ENCODE results near the gene OTUD3. TPM values are rescaled to one million over a fixed set of nuclear protein-coding genes. Genes with fewer than 3 reads are reported as not detected.
A peak's percentile ranks its signal among the peaks of the same experiment; 100 is the strongest.

The OTUD3 gene
- total and polyA plus RNA-seq, 2 of the 4 experiments (the other 2 are of a cell fraction) = 2.9 to 3.1 TPM

DNA sequence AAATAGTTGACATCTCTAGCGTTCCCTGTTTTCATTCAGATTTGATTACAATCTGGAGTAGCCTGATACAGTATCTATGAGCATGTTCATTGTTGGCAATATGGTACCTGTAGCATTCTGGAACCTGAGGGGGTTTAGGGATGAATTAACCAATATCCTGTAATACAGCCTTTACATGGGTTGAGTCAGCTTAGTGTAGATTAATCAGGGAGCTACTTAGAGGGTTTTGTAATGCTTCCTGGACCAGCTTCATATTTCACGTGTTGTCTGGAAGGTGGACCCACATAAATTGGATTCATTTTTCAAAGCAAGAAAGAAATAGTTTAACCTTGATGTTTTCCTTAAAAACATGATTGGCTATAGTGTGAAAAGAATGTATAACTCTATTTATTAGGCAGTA is 3.6 kb downstream of the OTUD3 start:
- Histone ChIP-seq H3K23ac (ENCODE audit: low read depth, low read length) (no peak overlapping the region), H3K9ac (ENCODE audit: low read depth, low read length) (no peak overlapping the region), H3K4me1 (ENCODE audit: control insufficient read depth, insufficient read depth, low read length) (peaks cover 6% of the 10 kb centered on the region), H4K91ac (ENCODE audit: insufficient read depth, low read depth, low read length) (no peak overlapping the region), H3K27me3 (ENCODE audit: control insufficient read depth, insufficient read depth, low read length) (no peaks in the 10 kb centered on the region), H4K20me1 (ENCODE audit: insufficient read depth, low read length) (peaks cover 57% of the 10 kb centered on the region; the same call in 1 of the 2 replicates), H3K4me2 (ENCODE audit: low read depth, low read length) (no peak overlapping the region), H2BK5ac (ENCODE audit: low read depth, low read length, poor library complexity, severe bottlenecking) (no peak overlapping the region), H3K79me1 (ENCODE audit: low read depth in 1 of 2, low read length in 2 of 2) (peaks cover 32 to 59% of the 10 kb centered on the region in 2 experiments), H3K36me3 (ENCODE audit: control insufficient read depth, insufficient read depth, low read length) (no peaks in the 10 kb centered on the region), H3K56ac (ENCODE audit: extremely low read depth, insufficient read depth, low read length) (no peak overlapping the region), H2BK20ac (ENCODE audit: low read depth, low read length) (no peak overlapping the region), H3K27ac (ENCODE audit: insufficient read depth, low read length) (no peak overlapping the region), H3K4me3 (ENCODE audit: insufficient read depth, low read depth, low read length) (no peak overlapping the region), H3K14ac (replicated peaks; ENCODE audit: low read depth, low read length) (no peak overlapping the region), H2BK15ac (ENCODE audit: low read depth, low read length) (no peak overlapping the region), H2AK9ac (replicated peaks; ENCODE audit: low read depth, low read length, poor library complexity) (no peak overlapping the region), H3K9me3 (ENCODE audit: control insufficient read depth, insufficient read depth, low read length) (no peaks in the 10 kb centered on the region), H3K18ac (ENCODE audit: low read depth, low read length) (no peak overlapping the region), H3K9me1 (ENCODE audit: insufficient read depth, low read length) (peaks cover 11% of the 10 kb centered on the region), H2BK120ac (ENCODE audit: low read depth, low read length) (no peak overlapping the region), H2AFZ (replicated peaks; ENCODE audit: low read length, poor library complexity) (no peak overlapping the region), H4K5ac (ENCODE audit: low read depth, low read length) (no peak overlapping the region), H2AK5ac (ENCODE audit: low read depth, low read length) (no peak overlapping the region), H4K8ac (ENCODE audit: low read depth in 2 of 2, low read length in 2 of 2) (no peak overlapping the region), H3K4ac (ENCODE audit: low read depth, low read length) (no peak overlapping the region)
- in situ Hi-C loops (cut with MboI; ENCODE audit: low sequenced_read_pairs) = no loop called here
- POLR2A ChIA-PET (ENCODE audit: unreplicated experiment) = no interaction called here
- TF ChIP-seq CEBPB (IDR thresholded peaks at IDR 0.05; ENCODE audit: low read depth, low read length) (peak; percentile 10; the same call in 1 of the 2 replicates), BHLHE40 (IDR thresholded peaks at IDR 0.05; ENCODE audit: low read depth, low read length) (no peak)
- dilution Hi-C loops (cut with HindIII; ENCODE audit: low sequenced_read_pairs, unreplicated experiment) = no loop called here
- intact Hi-C loops (cut with micrococcal nuclease) = loop anchor here (10.0 kb wide), 1 partner anchor 221 kb away; the partner anchor contains the start of gene HTR6
- BruUV-seq (replicated peaks) = no TSS peak
- DNase-seq (peak; percentile 38), ATAC-seq (ENCODE audit: low read depth) (no peak)
- CTCF ChIA-PET = no interaction called here
- WGBS, 2 experiments (ENCODE audit: extremely low coverage in 2 of 2, insufficient read length in 1 of 2) = no CpG with 5 or more reads among the region's 2 CpGs

All from IMR-90 (cell line).